ENCODE results near the gene DTX3. TPM values are rescaled to one million over a fixed set of nuclear protein-coding genes. Genes with fewer than 3 reads are reported as not detected.
"Not testable (repeated sequence)": the region's sequence is repeated elsewhere in the genome, so short reads cannot be mapped to it uniquely, and the experiment has no call there.

DTX3 gene
- total RNA-seq, 4 donors from 2014 or later, result 3.5 to 13.8 (median 6.8) TPM

DNA sequence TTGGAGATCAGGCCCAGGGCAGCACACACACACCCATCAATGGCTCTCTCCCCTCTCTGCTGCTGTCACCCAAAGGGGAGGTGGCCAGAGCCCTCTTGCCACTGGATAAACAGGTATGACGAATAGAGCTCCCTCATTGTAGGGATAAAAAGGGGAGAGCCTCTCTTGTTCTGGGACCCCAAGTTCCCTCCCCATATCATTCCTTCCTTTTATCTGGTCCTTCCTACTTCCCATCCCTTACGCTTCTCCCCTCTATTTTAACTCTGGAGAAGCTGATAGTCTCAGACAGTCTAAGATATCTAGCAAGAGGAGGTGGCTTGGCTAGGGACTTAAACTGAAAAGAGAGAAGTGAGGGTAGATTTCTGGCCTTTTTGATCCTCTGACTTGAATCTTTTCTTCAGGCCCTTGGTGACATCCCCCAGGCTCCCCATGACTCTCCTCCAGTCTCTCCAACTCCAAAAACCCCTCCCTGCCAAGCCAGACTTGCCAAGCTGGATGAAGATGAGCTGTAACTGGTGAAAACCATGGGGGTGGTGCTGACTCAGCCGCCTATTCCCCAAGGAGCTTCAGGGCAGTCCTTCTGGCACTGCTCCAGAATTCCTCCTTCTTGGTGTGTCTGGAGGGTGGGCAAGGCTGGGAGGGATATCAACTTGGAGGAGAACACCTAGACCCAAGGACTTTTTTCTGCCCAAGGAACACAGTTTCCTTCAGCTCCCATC, 11.9 kb downstream of the DTX3 start:
- H3K36me3 ChIP-seq, result no peaks in the 10 kb centered on the region
- DNase-seq (no peak), ATAC-seq (no peak)
- H3K9me3 ChIP-seq, result no peaks in the 10 kb centered on the region
- in situ Hi-C loops (cut with MboI; ENCODE audit: low sequenced_read_pairs in 4 of 4) (no loop called here), intact Hi-C loops (cut with DNase I; ENCODE audit: low total_unique reads) (no loop called here)
- no peak overlapping the region for H3K4me3 ChIP-seq
- peaks cover 6 to 11% of the 10 kb centered on the region in 2 donors for H3K4me1 ChIP-seq
- peaks cover 42 to 66% (median 49%) of the 10 kb centered on the region in 3 donors for H3K27me3 ChIP-seq
- TF ChIP-seq, protein P1, sequence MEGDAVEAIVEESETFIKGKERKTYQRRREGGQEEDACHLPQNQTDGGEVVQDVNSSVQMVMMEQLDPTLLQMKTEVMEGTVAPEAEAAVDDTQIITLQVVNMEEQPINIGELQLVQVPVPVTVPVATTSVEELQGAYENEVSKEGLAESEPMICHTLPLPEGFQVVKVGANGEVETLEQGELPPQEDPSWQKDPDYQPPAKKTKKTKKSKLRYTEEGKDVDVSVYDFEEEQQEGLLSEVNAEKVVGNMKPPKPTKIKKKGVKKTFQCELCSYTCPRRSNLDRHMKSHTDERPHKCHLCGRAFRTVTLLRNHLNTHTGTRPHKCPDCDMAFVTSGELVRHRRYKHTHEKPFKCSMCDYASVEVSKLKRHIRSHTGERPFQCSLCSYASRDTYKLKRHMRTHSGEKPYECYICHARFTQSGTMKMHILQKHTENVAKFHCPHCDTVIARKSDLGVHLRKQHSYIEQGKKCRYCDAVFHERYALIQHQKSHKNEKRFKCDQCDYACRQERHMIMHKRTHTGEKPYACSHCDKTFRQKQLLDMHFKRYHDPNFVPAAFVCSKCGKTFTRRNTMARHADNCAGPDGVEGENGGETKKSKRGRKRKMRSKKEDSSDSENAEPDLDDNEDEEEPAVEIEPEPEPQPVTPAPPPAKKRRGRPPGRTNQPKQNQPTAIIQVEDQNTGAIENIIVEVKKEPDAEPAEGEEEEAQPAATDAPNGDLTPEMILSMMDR (IDR thresholded peaks at IDR 0.05 in 4 of 5, conservative IDR thresholded peaks at IDR 0.05 in 1 of 5), result no peak
- TF ChIP-seq POLR2A (IDR thresholded peaks at IDR 0.05), result no peak
- no peak overlapping the region for H3K27ac ChIP-seq

DNA sequence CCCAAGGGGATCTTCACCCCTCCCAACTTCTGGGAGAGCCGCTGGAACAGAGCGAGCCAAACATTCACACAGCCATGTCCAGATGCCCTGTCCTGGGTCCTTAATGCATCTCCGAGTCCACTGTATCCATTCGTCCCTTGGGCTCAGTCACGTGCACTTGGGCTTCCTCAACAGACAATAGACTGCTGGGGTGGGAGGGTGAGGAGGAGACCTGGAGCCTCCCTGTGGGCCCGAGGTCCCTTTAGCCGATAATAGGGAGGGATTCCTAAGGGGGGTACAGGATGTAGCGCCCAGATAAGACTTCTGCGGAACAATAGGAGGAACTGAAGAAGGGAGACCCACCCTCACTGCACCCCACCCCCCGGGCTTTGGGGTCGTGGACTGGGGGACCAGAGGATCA, 13.3 kb downstream of the DTX3 start:
- no peaks in the 10 kb centered on the region for H3K9me3 ChIP-seq
- no peak for TF ChIP-seq POLR2A (IDR thresholded peaks at IDR 0.05)
- TF ChIP-seq, protein P1 (IDR thresholded peaks at IDR 0.05 in 4 of 5, conservative IDR thresholded peaks at IDR 0.05 in 1 of 5), result no peak
- in situ Hi-C loops (cut with MboI; ENCODE audit: low sequenced_read_pairs in 4 of 4) (no loop called here), intact Hi-C loops (cut with DNase I; ENCODE audit: low total_unique reads) (no loop called here)
- H3K36me3 ChIP-seq, result no peaks in the 10 kb centered on the region
- DNase-seq, result no peak
- H3K4me1 ChIP-seq, result peaks cover 8 to 14% of the 10 kb centered on the region in 2 donors
- no peak overlapping the region for H3K4me3 ChIP-seq
- H3K27ac ChIP-seq, result no peak overlapping the region
- peaks cover 49 to 65% (median 53%) of the 10 kb centered on the region in 3 donors for H3K27me3 ChIP-seq
- ATAC-seq, result no peak

DNA sequence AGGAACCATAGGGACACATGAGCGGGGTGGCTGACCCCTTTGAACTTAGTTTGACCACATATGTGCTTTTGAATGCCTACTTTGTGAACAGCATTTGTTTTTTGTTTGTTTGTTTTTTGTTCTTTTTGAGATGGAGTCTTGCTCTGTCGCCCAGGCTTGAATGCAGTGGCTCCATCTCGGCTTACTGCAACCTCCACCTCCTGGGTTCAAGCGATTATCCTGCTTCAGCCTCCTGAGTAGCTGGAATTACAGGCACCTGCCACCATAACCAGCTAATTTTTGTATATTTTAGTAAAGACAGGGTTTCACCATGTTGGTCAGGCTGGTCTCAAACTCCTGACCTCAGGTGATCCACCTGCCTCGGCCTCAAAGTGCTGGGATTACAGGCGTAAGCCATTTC, 13.8 kb downstream of the DTX3 start:
- ATAC-seq; DNase-seq; in situ Hi-C loops (cut with MboI; ENCODE audit: low sequenced_read_pairs in 4 of 4): not testable (repeated sequence)

DNA sequence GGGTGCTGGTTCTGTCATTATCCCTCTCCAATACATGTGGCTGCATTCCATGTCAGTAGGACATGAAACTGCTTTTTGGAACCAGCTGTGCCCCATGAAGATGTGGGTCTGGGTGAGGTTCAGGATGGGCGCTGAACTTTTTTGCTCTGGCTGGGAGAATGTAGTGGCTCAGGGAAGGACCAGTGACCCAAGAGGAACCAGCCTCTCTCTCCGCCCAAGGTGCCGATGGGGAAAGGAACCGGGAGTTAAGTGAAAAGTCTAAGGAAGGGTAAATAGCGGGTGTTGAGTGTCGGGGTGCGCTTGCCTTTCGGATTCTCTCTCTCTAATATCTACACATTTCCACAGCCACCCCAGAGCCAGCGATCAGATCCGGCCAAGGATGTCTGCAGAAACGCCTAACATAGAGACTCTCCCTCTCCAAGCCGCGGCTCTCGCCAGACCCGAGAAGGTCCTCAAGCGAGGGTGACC, 14.4 kb downstream of the DTX3 start:
- Histone ChIP-seq H3K4me3 (no peak overlapping the region), H3K4me1 (peaks cover 8 to 14% of the 10 kb centered on the region in 2 donors), H3K27me3 (peaks cover 55 to 64% (median 58%) of the 10 kb centered on the region in 3 donors), H3K36me3 (no peaks in the 10 kb centered on the region), H3K27ac (no peak overlapping the region), H3K9me3 (no peaks in the 10 kb centered on the region)
- in situ Hi-C loops (cut with MboI; ENCODE audit: low sequenced_read_pairs in 4 of 4) (no loop called here), intact Hi-C loops (cut with DNase I; ENCODE audit: low total_unique reads) (no loop called here)
- ATAC-seq (no peak), DNase-seq (no peak)
- TF ChIP-seq, protein P1 (IDR thresholded peaks at IDR 0.05 in 4 of 5, conservative IDR thresholded peaks at IDR 0.05 in 1 of 5), result no peak

More for the DNA sequence above, 13.8 kb downstream of the DTX3 start:
- H3K27me3 ChIP-seq, result peaks cover 50 to 65% (median 52%) of the 10 kb centered on the region in 3 donors
- H3K9me3 ChIP-seq; intact Hi-C loops (cut with DNase I; ENCODE audit: low total_unique reads); H3K36me3 ChIP-seq; H3K27ac ChIP-seq; H3K4me3 ChIP-seq: not testable (repeated sequence)
- peaks cover 8 to 14% of the 10 kb centered on the region in 2 donors for H3K4me1 ChIP-seq

DNA sequence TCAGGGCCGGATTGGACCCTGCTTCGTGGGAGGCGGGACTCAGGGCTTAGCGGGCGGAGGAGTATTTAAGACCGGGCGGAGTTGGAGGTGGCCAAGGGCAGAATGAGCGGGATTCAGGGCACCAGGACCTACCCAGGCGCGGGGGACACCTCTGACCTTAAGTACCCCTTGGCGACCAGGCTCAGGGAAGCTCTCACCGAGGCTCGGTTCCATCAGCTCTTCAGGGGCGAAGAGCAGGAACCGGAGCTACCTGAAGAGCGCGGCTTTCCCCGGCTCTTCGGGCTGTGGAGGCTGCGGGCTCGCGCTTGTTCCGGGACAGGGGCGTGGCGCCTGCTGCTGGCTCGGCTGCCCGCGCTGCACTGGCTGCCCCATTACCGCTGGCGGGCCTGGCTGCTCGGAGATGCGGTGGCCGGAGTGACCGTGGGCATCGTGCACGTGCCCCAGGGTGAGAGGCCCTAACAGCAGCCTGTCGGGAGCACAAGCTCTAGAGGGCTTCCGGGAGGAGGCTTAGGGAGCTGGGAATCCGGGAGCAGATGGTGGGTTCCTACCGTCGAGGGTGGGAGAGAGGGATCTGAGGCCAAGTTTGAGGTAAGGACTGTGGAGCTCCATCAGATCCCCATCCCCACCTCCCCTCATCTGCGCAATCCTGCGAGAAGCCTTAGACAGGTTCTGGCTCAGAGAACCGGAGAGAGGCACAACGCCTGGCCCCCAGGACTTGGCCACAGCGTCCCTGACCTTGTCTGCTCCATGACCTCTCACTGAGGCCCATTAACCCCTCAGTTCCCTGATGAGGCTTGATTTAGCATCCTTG, 15.0 kb downstream of the DTX3 start:
- intact Hi-C loops (cut with DNase I; ENCODE audit: low total_unique reads), result loop anchor here (5.0 kb wide), 1 partner anchor 162 kb away; the partner anchor contains the start of genes GLI1 and INHBE
- in situ Hi-C loops (cut with MboI; ENCODE audit: low sequenced_read_pairs in 4 of 4), result loop anchor here in 2 of 4 donors (5.0 to 10.0 kb wide), 2 partner anchors 32 to 45 kb away; no protein-coding TSS in a partner anchor
- H3K27ac ChIP-seq, result no peak overlapping the region
- no peaks in the 10 kb centered on the region for H3K36me3 ChIP-seq
- H3K9me3 ChIP-seq, result no peaks in the 10 kb centered on the region
- H3K4me3 ChIP-seq, result peak overlapping the region in 1 of 4 donors; percentile 14
- ATAC-seq (no peak), DNase-seq (no peak)
- peaks cover 61 to 64% (median 62%) of the 10 kb centered on the region in 3 donors for H3K27me3 ChIP-seq
- TF ChIP-seq, protein P1 (IDR thresholded peaks at IDR 0.05 in 4 of 5, conservative IDR thresholded peaks at IDR 0.05 in 1 of 5), result no peak
- no peak for TF ChIP-seq POLR2A (IDR thresholded peaks at IDR 0.05)
- peaks cover 8 to 14% of the 10 kb centered on the region in 2 donors for H3K4me1 ChIP-seq

Measured in gastrocnemius medialis (tissue), 4 donors.